Gastroesophageal sphincter (tissue), 4 donors: Measurements from ENCODE around the gene CEP250. TPM values are rescaled to one million over a fixed set of nuclear protein-coding genes. Genes with fewer than 3 reads are reported as not detected.

Experiments
- ATAC-seq: fragments of 150-250 bp; one replicate; pipeline ENCODE4 v1.9.1; 2016; ENCODE audit warnings: mild to moderate bottlenecking, moderate library complexity
- H3K27ac ChIP-seq, 4 donors: fragments of 200-600 bp; sonication (generic) in 3 of 4; 1 replicate in 3 of 4; 2 replicates in 1 of 4; pipeline ENCODE4 v1.5.1; 2016 to 2019
- H3K27me3 ChIP-seq: fragments of 200-600 bp; sonication (generic); one replicate; pipeline ENCODE4 v1.5.1; 2019
- H3K36me3 ChIP-seq, 2 donors: fragments of 200-600 bp; sonication (generic); one replicate each; pipeline ENCODE4 v1.5.1; 2019; ENCODE audit warnings: control low read depth in 1 of 2
- H3K4me1 ChIP-seq, 3 donors: fragments of 200-600 bp; sonication (generic); 1 replicate in 2 of 3; 2 replicates in 1 of 3; pipeline ENCODE4 v1.5.1; 2016 to 2019; ENCODE audit warnings: control low read depth in 2 of 3
- H3K4me3 ChIP-seq, 2 donors: fragments of 200-600 bp; sonication (generic); one replicate each; pipeline ENCODE4 v1.5.1; 2019; ENCODE audit warnings: mild to moderate bottlenecking in 1 of 2, moderate library complexity in 1 of 2
- H3K9me3 ChIP-seq, 3 donors: fragments of 200-600 bp; sonication (generic); one replicate each; pipeline ENCODE4 v1.5.1; 2017 to 2019; ENCODE audit warnings: control low read depth in 2 of 3
- EP300 ChIP-seq: sonication (generic); formaldehyde crosslinking; IDR thresholded peaks from one replicate; pipeline ENCODE4 v1.6.1; 2017; ENCODE audit warnings: antibody characterized with exemption, mild to moderate bottlenecking
- POLR2A ChIP-seq, 2 donors: fragments of 450-650 bp; IDR thresholded peaks; one replicate each; pipeline ENCODE4 v1.6.1; 2017; ENCODE audit warnings: antibody characterized with exemption in 2 of 2, mild to moderate bottlenecking in 2 of 2, moderate library complexity in 1 of 2
- POLR2AphosphoS5 ChIP-seq: sonication (generic); formaldehyde crosslinking; IDR thresholded peaks from one replicate; pipeline ENCODE4 v1.6.1; 2017; ENCODE audit warnings: antibody characterized with exemption
- WGBS, 2 donors: methylation state at CpG; one replicate each; pipeline ENCODE4 v1.1.5; 2018; ENCODE audit warnings: low coverage in 1 of 2; 5-methylcytosine and 5-hydroxymethylcytosine counted together
- total RNA-seq, 4 donors: library from RNA; depleted of rRNA; stranded (reverse); fragments of >200 nt; gene quantifications; one replicate each; pipeline ENCODE4 v1.1.0, GENCODE V29; 2016
- TF ChIP-seq, protein P1 (sequence below), 4 experiments: fragments of 200-600 bp in 2 of 4; fragments of 450-650 bp in 2 of 4; sonication (generic) in 1 of 4; IDR thresholded peaks; one replicate each; pipeline ENCODE4 v1.5.1; 2017 to 2019; ENCODE audit warnings: antibody characterized with exemption in 4 of 4, mild to moderate bottlenecking in 2 of 4, moderate library complexity in 2 of 4

Gene CEP250
- total RNA-seq, 4 donors from 2014 or later = 22.6 to 37.9 (median 30.9) TPM

DNA sequence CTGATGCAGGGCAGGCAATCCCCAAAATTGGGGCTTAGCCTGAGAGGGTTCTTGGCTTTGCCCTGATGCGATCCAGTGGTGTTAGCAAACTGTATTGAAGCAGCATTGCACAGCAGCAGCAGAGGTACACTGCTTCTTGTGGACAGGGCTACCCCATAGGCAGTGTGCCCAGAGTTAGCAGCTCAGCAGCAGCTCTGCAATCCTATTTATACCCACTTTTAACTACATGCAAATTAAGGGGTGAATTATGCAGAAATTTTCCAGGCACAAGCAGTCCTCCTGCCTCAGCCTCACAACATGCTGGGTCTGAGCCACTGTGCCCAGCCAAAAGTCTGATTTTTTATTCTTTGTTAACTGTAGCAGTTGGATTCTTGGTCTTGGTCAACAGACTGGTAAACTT, 70.2 kb downstream of the CEP250 start:
- H3K27ac ChIP-seq = no peak overlapping the region
- no peak for ATAC-seq
- H3K36me3 ChIP-seq = no peaks in the 10 kb centered on the region
- H3K27me3 ChIP-seq = no peaks in the 10 kb centered on the region
- no peak overlapping the region for H3K4me3 ChIP-seq
- TF ChIP-seq, protein P1, sequence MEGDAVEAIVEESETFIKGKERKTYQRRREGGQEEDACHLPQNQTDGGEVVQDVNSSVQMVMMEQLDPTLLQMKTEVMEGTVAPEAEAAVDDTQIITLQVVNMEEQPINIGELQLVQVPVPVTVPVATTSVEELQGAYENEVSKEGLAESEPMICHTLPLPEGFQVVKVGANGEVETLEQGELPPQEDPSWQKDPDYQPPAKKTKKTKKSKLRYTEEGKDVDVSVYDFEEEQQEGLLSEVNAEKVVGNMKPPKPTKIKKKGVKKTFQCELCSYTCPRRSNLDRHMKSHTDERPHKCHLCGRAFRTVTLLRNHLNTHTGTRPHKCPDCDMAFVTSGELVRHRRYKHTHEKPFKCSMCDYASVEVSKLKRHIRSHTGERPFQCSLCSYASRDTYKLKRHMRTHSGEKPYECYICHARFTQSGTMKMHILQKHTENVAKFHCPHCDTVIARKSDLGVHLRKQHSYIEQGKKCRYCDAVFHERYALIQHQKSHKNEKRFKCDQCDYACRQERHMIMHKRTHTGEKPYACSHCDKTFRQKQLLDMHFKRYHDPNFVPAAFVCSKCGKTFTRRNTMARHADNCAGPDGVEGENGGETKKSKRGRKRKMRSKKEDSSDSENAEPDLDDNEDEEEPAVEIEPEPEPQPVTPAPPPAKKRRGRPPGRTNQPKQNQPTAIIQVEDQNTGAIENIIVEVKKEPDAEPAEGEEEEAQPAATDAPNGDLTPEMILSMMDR (IDR thresholded peaks at IDR 0.05) = no peak
- TF ChIP-seq EP300 (no peak), POLR2AphosphoS5 (no peak), POLR2A (IDR thresholded peaks at IDR 0.05) (no peak)
- no peaks in the 10 kb centered on the region for H3K4me1 ChIP-seq
- WGBS, 2 donors = 100% methylated on average over 1 of the region's 1 CpG; no CpG with 5 or more reads in 1 of the 2 donors
- H3K9me3 ChIP-seq = no peaks in the 10 kb centered on the region

DNA sequence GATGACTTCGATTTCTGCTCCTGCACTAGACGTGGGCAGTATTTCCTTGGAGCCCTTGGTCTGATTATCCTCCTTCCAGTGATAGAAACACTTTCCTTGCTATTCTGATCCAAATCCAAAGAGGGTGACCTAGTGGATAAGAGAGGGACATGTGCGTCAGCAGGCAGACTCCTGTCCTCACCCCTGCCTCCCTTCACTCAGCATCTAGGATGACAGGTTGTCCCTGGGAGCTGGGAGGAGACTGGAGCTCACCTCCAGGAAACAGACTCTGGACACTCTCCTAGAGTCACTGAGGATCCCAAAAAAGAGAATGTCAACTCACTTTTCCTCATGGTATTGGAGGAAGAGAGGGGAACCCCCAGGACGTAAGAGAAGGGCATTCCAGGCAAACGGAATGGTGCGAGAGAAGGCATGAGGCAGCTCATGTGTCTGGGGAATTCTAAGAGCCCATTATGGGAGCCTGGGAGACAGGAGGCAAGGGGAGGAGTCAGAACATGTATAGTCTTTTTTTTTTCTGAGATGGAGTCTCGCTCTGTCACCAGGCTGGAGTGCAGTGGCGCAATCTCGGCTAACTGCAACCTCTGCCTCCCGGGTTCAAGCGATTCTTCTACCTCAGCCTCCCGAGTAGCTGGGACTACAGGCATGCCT, 71.8 kb downstream of the CEP250 start:
- TF ChIP-seq, protein P1 (IDR thresholded peaks at IDR 0.05) = no peak
- no peak for TF ChIP-seq POLR2AphosphoS5
- TF ChIP-seq EP300 = no peak
- no peak for TF ChIP-seq POLR2A (IDR thresholded peaks at IDR 0.05)
- 56 to 84% methylated on average over 7 to 9 of the region's 12 CpGs for WGBS, 2 donors

DNA sequence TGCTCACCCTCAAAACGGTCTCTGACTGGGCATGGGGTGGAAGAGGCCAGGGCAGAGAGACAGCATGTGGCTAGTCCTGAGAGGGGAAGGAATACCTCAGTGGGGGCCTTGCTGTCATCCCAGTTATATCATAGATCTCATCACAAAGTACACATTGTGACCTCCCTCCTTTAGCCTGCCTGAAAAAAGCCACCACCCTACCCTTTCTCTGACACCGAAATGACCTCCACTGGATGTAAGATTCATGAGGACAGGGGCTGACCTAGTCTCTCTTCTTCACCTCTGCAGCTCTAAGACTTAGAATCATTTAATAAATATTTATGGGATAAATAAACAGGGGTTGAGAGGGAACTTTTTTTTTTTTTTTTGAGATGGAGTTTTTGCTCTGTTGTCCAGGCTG, 74.2 kb downstream of the CEP250 start, which contains the start of gene C20orf173:
C20orf173 (minus strand) TSS at position 101 of the 400 bp plus-strand sequence. CDS start 279 bp downstream, outside the sequence.
- TF ChIP-seq POLR2A (IDR thresholded peaks at IDR 0.05) = no peak
- TF ChIP-seq EP300 = no peak
- no peak for TF ChIP-seq POLR2AphosphoS5
- TF ChIP-seq, protein P1 (IDR thresholded peaks at IDR 0.05) = no peak
- H3K27ac ChIP-seq = no peak within 1 kb of the TSS
- H3K27me3 ChIP-seq = no peaks in the 10 kb centered on the region
- ATAC-seq = no peak
- H3K9me3 ChIP-seq = no peaks in the 10 kb centered on the region
- 78 to 85% methylated on average over 2 of the region's 2 CpGs for WGBS, 2 donors
- no peaks in the 10 kb centered on the region for H3K4me1 ChIP-seq
- H3K4me3 ChIP-seq = no peak within 1 kb of the TSS
- no peaks in the 10 kb centered on the region for H3K36me3 ChIP-seq

More for the DNA sequence above, 71.8 kb downstream of the CEP250 start:
- Histone ChIP-seq H3K27ac (no peak overlapping the region), H3K27me3 (no peaks in the 10 kb centered on the region), H3K9me3 (no peaks in the 10 kb centered on the region), H3K4me3 (no peak overlapping the region), H3K4me1 (no peaks in the 10 kb centered on the region), H3K36me3 (no peaks in the 10 kb centered on the region)
- no peak for ATAC-seq

DNA sequence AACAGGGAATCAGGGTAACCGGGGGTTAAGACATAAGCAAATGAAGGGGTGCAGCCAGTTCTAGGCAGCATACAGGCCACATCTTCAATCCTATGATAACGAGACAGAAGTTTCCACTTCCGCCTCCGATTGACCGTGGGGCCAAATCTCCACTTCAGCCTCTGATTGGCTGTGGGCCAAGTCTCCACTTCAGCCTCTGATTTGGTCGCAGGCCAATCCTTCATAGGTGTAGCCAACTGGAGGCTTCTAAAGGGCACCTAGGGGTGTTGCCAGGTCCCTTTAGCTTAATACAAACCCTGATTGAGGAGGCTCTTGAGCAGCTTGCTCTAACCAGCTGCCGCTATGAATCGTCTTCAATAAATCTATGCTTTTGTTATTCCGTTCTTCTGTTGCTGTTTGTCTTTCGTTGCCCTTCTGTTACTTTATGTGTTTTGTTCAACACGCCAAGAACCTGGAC, 84.4 kb downstream of the CEP250 start:
- 48 to 57% methylated on average over 11 of the region's 11 CpGs for WGBS, 2 donors
- Histone ChIP-seq H3K36me3 (peaks cover 0 to 15% of the 10 kb centered on the region in 2 donors), H3K27me3 (no peaks in the 10 kb centered on the region), H3K9me3 (no peaks in the 10 kb centered on the region), H3K4me3 (no peak overlapping the region), H3K4me1 (peaks cover 0 to 21% (median 8%) of the 10 kb centered on the region in 3 donors), H3K27ac (no peak overlapping the region)
- no peak for ATAC-seq
- no peak for TF ChIP-seq EP300
- TF ChIP-seq POLR2A (IDR thresholded peaks at IDR 0.05) = no peak
- TF ChIP-seq, protein P1 (IDR thresholded peaks at IDR 0.05) = no peak
- no peak for TF ChIP-seq POLR2AphosphoS5
